ENCODE measurements around the gene TBRG1.

TBRG1 gene

GRCh38 chr11:124663861-124664260, 41.2 kb downstream of the TBRG1 start:
- DNase-seq, result no peak

DNA sequence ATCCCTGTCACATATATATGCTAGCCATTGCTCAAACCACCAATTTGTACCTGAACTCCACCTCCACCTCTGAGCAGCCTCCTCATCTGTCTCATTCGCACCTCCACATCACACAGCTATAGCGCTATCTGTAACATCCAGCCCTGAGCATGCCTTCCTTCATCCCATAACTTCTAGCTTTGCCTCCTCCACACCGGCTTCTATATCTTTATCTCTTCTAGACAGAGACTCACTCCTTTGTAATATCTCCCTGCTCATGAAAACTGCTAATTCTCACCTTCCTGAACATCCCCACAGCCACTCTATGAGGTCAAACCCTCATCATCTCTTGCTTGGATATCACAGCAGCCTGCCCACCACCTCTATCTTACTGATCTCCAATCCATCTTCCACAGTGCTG, 44.9 kb downstream of the TBRG1 start:
- DNase-seq, result no peak

DNA sequence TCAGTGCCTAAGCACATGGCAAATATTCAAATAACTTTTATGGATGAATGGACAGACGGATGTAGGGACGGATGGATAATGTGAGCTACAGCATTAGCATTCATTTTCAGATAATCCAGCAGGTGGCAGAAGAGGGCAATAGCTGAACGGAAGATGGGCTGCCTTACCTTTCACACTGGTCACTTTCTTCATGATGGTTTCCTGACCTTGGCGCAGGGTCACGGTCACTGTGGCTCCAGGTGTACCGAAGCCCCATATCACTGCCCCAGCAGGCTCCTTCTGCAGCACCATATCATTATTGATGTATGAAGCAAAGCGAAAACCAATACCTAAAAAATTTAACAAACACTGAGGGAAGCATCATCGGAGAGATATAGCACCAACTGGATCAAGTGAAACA, 46.5 kb downstream of the TBRG1 start:
- peak; percentile 45 for DNase-seq

GRCh38 chr11:124670732-124671131, 48.1 kb downstream of the TBRG1 start:
- DNase-seq, result no peak

GRCh38 chr11:124672536-124673215, 50.0 kb downstream of the TBRG1 start:
- DNase-seq, result no peak

DNA sequence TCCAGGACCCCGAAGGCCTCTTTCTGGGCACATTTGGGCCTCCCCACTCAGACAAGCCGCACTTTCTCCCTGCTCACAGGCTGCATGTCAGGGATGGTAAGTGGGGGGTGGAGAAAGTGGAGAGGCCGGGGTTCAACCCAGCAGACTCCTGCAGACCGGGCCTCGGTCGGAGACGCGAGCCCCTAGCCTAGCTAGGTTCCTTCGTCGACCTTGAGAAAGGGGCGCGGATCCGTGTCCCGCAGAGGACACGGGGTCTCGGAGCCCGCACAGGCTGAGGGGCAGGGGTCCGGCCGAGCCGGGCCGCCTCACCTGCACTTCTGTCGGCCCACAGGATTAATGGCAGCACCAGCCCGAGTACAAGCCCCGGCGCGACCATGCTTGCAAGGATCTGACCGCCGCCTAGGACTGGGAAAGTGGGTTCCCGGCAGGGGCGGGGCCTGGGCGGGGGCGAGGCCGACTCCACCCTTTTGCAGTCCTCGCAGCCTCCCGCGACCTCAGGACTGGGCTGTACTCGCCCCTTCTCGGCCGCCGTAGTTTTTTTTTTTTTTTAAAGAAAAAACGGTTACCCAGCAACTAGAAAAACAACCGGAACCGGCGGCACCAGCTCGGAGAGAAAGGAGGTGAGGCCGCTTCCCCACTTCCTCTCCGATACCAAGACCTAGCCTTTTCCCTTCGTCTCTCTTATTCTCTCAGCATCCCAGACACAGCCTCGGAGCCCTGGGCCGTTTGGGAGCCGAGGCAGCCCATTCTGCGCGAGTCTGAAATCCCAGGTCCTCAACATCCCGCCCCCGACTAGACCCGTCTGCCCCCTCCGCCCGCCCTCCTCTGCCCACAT, 50.9 kb downstream of the TBRG1 start, which contains the start of the genes SIAE and SPA17:
Gene SIAE, minus strand, starts transcription at position 407 of the 835 bp plus-strand sequence. Its CDS starts 31 bp downstream, at position 376.
Gene SPA17, plus strand, starts transcription at position 572 of the 835 bp plus-strand sequence. CDS start 1,361 bp downstream, outside the sequence.
- DNase-seq, result peak; percentile 77

- peak; percentile 25 for DNase-seq
Measured at GRCh38 chr11:124674168-124674517, 51.5 kb downstream of the TBRG1 start.

- DNase-seq, result no peak
Measured at GRCh38 chr11:124674571-124674970, 51.9 kb downstream of the TBRG1 start.

DNA sequence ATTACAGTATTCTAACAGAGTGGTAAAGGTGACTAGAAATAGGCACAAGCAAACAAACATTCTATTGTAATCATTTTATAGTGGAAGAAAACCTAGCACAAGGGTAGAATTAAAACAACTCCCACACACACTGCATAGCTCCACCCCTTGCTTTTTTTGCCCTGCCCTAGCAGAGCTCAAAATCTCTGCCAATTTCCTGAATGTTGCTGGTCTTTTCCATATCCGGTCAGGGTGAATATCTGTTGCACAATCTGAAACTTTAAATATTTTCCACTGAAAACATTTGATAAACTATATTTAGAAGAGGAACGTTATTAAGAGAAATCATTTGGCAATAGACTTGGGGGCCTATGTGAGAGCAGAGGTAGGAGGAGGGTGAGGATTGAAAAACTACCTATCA, 53.7 kb downstream of the TBRG1 start:
- no peak for DNase-seq

DNA sequence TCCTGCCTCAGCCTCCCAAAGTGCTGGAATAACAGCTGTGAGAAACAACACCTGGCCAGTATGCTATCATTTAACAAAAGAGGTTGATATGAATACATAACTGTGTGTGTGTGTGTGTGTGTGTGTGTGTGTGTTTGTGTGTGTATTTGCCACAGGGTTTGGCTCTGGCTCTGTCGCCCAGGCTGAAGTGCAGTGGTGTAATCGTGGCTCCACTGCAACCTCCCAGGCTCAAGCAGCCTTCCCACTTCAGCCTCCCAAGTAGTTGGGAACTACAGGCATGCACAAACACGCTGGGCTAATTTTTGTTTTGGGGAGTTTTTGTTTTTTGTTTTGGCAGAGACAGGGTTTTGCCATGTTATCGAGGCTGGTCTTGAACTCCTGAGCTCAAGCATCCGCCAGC, 55.8 kb downstream of the TBRG1 start:
- no peak for DNase-seq

- no peak for DNase-seq
Measured at GRCh38 chr11:124681421-124681820, 58.8 kb downstream of the TBRG1 start.

GRCh38 chr11:124682443-124682842, 59.8 kb downstream of the TBRG1 start:
- DNase-seq, result no peak
